HG02970 (cell line): ENCODE measurements around the gene PCLAF.
"Not testable (repeated sequence)": the region's sequence is repeated elsewhere in the genome, so short reads cannot be mapped to it uniquely, and the experiment has no call there.

Source experiments
- ATAC-seq: cut with Tn5 transposase; IDR thresholded peaks from one replicate; pipeline ENCODE4 v1.9.1; 2021; ENCODE audit warnings: mild to moderate bottlenecking, moderate library complexity, moderate number of reproducible peaks; ENCODE audit not compliant: unreplicated experiment, low FRiP score

PCLAF gene

GRCh38 chr15:64371383-64371782 is 9.9 kb downstream of the PCLAF start:
- not testable (repeated sequence) for ATAC-seq

GRCh38 chr15:64369078-64369607 is 12.1 kb downstream of the PCLAF start:
- ATAC-seq: no peak

- no peak for ATAC-seq
These were observed 20.0 kb downstream of the PCLAF start for GRCh38 chr15:64361259-64361658.

GRCh38 chr15:64356710-64357040 is 24.6 kb downstream of the PCLAF start:
- no peak for ATAC-seq

- peak; percentile 91 for ATAC-seq
These were observed 25.1 kb downstream of the PCLAF start, which contains the start of gene CSNK1G1 for GRCh38 chr15:64355944-64356709. Gene CSNK1G1 (minus strand): TSS chr15:64356173. CDS start chr15:64300499, 55,674 bp downstream.

GRCh38 chr15:64355348-64355943 is 25.8 kb downstream of the PCLAF start:
- ATAC-seq: peak; percentile 10

- ATAC-seq: no peak
These were observed 26.4 kb downstream of the PCLAF start for GRCh38 chr15:64354688-64355344.

DNA sequence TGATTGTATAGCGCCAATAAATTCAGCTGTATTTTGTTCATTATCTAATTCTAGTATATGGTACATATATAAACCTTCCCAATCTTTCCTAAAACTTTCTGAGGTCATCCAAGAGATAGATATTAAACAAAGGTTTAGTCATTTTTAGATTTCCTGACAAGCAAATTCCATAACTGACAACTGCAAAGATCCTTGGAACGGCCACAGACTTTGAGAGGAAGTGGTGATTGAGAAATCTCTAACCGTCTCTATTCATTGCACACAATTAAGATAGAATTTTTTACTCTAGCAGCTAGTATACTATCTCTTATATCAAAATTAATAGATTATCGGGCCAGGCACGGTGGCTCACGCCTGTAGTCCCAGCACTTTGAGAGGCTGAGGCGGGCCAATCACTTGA is 30.0 kb downstream of the PCLAF start:
- no peak for ATAC-seq

GRCh38 chr15:64349375-64349774 is 31.9 kb downstream of the PCLAF start:
- ATAC-seq: no peak

- no peak for ATAC-seq
These were observed 32.8 kb downstream of the PCLAF start for GRCh38 chr15:64348455-64348854.

GRCh38 chr15:64346242-64346641 is 35.0 kb downstream of the PCLAF start:
- ATAC-seq: not testable (repeated sequence)

DNA sequence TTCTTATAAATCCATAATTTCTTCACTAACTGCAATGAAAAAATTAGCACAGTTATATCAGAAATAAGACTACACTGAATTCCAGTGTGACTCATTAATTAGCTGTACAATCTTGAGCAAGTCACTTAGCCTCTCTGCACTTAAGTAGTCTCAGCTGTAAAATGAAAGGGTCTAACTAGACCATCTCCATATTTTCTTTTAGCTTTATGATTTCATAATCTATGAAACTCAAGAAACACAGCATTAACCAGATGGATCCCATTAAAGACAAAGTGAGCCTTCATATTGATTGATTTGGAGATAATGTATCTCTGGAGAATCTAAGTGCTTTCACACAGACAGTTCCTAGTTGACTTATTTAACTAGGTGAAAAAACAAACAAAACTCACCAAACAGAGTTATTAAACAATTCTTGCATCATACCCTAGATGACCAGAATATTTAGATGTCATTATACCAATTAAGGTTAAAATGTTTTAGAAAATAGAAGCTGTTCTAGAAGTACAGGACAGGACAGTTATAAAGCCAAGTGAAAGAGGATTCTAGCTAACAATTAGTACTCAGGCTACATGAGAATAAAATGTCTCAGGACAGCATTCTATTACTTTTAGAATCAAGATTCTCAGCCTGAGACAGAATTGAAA is 36.5 kb downstream of the PCLAF start:
- ATAC-seq: no peak

DNA sequence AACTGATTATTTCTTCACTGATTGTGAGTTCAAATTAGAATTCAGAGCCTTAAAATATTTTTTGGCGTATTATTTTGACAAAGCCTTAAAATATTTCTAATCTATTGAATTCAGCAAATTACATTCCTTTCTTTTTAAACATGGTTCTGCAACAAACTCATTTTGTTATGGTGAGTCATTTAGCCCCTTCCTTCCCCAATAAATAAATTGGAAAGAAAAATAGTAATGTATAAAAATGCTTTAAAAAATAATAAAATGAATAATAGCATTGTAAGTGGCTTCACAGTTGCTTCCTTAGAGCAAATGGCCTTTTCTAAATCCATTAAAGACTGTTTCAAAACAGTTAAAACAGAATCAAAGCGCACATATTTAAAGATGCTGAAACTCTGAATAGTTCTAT is 37.4 kb downstream of the PCLAF start:
- no peak for ATAC-seq

DNA sequence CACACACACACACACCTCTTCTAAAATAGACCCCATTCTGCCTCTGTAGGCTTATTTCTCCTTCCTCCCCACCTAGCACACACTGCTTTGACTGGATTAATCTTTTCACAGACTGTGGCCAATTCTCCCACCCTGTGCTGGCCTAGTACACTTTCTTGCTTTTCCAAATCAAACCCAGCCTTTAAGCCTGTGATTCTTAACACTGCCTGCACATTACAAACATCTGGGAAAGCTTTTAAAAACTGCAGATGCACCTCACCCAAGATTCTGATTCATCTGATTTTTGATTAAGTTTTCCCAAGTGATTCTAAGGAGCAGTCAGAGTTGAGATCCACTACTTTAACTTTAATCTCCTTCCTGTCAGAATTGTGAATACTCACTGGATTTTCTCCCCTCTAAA is 38.0 kb downstream of the PCLAF start:
- no peak for ATAC-seq

- ATAC-seq: no peak
These were observed 39.3 kb downstream of the PCLAF start for GRCh38 chr15:64341961-64342360.

- no peak for ATAC-seq
These were observed 40.9 kb downstream of the PCLAF start for GRCh38 chr15:64340355-64340754.

GRCh38 chr15:64337761-64338160 is 43.5 kb downstream of the PCLAF start:
- no peak for ATAC-seq

DNA sequence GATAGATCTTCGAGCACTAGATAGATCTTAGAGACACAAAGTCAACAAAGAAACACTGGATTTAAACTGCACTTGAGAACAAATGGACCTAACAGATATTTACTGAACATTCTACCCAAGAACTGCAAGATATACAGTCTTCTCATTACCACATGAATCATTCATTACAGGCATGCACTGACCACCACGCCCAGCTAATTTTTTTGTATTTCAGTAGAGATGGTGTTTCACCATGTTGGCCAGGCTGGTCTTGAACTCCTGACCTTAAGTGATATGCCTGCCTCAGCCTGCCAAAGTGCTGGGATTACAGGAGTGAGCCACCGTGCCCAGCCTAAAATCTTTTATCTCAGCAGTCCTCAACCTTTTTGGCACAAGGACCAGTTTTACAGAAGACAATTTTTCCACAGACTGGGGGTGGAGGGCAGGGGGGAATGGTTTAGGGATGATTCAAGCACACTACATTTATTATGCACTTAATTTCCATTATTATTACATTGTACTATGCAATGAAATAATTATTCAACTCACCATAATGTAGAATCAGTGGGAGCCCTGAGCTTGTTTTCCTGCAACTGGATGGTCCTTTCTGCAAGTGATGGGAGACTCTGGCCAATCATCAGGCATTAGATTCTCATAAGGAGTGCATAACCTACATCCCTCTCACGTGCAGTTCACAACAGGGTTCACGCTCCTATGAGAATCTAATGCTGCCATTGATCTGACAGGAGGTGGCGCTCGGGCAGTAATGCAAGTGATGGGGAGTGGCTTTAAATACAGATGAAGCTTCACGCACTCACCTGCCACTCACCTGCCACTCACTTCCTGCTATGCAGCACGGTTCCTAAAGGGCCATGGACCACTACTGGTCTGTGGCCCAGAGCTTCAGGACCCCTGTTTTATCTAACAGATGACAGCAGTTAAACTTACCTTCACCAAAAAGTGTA is 47.0 kb downstream of the PCLAF start:
- ATAC-seq: no peak

DNA sequence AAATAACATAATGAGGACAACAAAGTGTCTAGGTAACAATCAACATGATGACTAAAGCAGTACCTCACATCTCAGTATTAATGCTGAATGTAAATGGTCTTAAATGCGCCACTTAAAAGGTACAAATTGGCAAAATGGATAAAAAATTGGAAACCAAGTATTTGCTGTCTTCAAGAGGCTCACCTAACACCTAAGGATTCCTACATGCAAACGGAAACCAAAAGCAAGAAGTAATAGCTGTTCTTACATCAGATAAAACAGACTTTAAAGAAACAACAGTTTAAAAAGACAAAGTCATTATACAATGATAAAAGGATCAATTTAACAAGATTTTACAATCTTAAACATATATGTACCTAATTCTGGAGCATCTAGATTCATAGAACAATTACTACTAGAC is 47.7 kb downstream of the PCLAF start:
- no peak for ATAC-seq

DNA sequence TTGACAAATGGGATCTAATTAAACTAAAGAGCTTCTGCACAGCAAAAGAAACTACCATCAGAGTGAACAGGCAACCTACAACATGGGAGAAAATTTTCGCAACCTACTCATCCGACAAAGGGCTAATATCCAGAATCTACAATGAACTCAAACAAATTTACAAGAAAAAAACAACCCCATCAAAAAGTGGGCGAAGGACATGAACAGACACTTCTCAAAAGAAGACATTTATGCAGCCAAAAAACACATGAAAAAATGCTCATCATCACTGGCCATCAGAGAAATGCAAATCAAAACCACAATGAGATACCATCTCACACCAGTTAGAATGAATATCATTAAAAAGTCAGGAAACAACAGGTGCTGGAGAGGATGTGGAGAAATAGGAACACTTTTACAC is 49.6 kb downstream of the PCLAF start:
- ATAC-seq: not testable (repeated sequence)
